MM.1S (cell line): ENCODE data around the gene CDKN2A.

Experiments used
- CTCF ChIP-seq: fragments of 300-600 bp; sonication (generic); IDR thresholded peaks from 2 replicates; pipeline ENCODE4 v1.5.1; 2016; ENCODE audit warnings: antibody characterized with exemption, low read length, mixed read lengths
- EZH2phosphoT487 ChIP-seq: fragments of 300-600 bp; sonication (generic); IDR thresholded peaks from 2 replicates; pipeline ENCODE4 v1.6.1; 2018; ENCODE audit warnings: antibody characterized with exemption, low read length

GRCh38 chr9:21974722-21975409 is 19.3 kb downstream of the CDKN2A start:
- no peak for TF ChIP-seq CTCF
- TF ChIP-seq EZH2phosphoT487 = no peak
